HG03571 (cell line): ENCODE results near the gene DHX9.

Experiments
- ATAC-seq: cut with Tn5 transposase; IDR thresholded peaks from one replicate; pipeline ENCODE4 v1.9.1; 2021; ENCODE audit not compliant: unreplicated experiment

DHX9 gene

DNA sequence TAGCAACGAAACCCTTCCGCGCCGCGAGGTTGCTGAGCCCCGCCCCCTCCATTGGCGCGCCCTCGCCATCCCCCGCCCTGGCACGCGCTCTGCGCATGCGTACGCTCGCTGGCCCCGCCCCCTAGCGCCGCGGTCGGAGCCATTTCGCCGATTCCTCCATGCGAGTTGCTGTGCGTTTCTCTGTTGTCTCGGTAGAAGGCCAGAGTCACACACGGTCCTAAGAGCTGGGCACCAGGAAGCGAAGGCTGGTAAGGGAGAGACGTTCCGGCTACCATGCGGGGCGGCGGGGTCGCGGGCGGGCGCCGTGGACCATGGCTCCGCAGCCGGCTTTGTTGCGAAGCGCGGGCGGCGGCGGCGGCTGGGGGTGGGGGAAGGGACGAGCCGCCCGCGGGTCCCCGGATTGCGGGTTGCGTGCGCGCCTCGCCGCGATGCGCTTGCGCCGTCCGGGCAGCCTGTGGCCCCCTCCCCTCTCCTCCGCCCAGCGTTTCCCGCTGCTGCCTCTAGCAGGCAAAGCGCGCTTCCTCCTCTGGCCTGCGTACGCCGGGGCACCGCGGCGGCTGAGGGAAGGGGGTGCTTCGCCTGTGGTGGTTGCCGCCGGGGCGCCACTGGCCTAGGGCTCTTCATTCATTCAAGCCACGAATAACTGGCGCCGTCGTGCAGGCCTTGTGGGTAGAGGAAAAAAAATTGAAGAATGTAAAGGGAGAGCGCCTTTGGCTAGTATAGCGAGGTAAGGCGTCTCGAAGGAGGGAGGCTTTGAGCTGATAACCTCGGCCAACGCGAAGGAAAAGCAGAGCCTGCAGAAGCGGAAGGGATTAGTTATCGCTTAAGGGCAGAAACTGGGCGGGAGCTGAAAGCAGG is at the start of gene DHX9:
TSS of gene DHX9 (plus strand) at position 139 of the 858 bp plus-strand sequence. CDS start 3,220 bp downstream, outside the sequence.
- ATAC-seq, result peak; percentile 79

DNA sequence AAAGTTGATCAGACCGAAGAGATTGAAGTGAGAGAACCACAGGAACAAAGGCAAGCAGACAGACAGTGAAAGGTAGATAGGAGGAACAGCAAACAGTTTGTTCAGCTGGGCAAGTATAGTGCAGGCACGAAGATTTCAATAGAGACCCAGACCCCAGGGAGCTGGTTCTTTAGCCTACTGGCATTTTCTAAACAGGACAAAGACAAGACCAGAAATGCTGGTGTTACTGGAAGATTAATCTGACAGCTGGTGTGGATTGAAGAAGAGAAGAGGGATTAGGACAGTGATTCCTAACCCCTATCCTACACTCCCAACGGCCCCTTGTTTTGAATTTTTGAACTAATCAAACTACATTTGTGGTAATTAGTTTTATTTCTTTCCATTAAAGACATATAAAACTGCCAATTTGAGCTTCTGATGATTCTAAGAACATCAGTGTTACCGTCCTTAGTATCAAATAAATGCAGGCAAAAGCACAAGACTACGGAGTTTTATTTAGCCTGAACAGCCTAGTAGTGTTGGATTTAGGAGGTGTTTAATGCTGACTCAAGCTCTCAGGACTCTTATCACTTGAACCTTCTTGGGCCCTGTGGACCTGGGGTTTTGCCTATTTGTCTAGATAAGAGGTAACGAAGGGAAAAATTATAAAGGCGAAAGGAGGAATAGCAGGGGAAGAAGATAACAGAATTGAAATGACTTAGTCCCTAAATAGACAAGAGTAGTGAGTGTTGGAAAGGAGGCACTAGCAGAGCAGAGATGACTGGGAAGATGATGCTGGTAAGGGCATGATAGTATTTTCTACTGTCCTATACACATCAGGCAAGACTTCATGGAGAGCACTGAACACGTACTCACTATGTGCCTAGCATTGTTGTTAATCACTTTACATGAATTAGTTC is 47.6 kb upstream of the DHX9 start:
- no peak for ATAC-seq

DNA sequence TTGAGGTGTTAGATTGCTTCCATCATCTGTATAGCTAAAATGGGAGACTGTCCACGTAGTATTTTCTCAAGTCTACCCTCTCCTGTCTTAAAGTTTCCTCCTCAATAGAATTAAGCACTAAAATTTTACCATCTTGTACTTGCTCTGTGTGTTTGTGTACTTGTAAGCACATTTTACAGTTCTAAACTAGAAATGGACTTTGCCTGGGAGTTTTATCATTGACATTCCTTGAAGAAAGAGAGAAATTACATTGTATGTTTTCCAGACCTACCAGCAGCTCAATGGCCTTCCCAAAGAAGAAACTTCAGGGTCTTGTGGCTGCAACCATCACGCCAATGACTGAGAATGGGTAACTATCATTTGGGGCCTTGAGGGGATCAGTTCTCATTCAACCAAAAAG is 45.1 kb upstream of the DHX9 start:
- ATAC-seq, result no peak

DNA sequence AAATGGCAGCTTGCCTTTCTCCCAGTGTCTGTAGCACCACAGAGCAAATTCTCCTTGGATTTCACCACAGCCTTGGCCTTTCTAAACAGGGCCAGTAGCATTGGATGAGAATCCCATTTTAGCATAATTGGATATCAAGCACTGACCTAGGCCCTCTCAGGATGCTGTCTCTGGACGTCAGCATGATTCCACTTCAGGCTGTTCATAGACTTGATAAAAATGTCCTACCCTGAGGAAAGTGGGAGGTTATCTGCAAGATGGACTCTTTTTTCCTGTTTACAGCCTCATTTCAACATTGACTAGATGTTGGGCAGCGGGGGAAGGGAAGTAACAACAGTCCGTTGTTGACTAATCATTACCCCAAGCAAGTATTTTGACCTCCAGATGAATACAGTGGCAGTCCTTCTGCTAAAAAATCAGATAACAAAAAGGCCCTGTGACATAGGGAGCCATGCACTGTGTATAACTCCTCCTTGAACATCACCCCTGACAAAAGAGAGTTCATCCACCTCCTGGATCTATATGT is 44.4 kb upstream of the DHX9 start:
- ATAC-seq, result no peak

DNA sequence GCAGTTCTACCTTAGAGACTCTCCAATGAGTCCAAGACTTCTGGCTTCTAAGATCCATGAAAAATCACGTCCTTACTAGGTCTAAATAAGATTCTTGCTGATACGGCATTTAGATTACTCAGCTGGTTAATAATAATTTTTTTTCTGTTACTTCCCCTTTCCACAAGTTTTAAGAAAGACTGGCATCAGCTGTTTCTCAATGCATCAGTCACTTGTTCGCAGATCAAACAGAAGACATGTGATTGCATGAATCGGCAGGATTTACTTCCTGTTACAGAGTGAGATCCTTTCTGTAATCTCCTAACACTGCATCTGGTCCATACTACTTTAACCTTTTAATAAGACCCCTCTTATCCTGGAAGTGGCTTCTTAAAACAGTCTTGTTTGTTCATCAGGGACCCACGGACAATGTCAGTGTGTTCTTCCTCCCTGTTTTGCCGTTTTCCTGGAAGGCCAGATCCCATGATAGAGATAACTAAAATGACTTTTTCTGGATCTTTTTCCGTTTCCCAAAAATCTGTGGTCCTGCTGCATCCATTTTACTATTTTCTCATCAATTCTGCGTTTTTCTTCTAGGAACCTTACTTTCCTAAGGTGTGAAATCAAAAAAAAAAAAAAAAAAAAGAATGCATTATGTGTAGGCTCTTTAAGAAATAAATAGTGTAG is 43.5 kb upstream of the DHX9 start:
- no peak for ATAC-seq

DNA sequence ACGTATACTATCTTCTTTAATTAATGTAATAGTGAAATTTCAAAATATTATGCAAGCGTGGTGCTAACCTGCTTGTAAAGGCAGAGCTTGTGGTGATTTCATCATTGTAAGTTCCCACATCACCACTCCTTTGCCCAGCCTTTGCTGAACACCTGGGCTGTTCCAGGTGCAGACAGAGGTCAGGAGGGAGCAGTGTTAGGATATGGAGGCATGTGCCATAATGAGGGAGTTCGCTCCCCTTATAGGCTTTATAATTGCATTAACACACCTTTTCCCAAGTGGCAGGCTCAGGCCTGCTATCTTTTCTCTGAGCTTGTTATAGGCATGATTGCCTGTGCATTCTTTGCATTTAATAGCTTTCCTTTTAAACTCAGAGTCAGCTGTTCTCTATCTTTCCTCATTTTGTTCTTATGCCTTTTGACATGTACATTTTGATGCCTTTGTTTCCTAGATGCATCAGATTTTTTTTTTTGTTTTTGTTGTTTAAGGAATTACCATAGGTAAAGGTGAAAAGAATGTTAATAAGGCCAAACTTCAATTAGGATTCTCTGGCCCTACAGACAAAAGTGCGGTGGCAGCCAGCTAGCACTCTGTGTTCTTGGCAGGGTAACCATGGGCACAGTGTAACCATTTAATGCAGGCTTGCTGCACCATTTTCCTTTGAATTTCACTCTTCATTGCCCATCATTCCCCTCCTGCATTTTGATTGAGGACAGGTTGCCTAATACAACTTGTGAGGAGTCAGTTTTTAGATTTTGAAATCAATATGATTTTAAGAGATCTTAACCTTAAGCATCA is 36.9 kb upstream of the DHX9 start:
- ATAC-seq, result no peak

DNA sequence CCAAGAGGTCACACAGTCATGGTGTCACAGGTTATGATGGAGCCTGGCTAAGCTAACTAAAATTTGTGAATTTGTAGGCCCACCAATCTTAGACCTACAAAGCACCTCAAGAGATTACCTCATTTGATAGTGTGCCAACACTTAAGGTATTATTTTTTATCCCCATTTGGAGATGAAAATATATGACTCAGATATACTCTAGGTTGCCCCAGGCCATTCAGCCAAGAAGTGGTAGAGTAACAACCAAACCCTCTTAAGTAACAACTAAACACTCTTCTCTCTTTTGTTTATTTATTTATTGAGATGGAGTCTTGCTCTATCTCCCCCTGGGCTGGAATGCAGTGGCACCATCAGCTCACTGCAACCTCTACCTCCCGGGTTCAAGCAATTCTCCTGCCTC is 35.3 kb upstream of the DHX9 start:
- no peak for ATAC-seq

DNA sequence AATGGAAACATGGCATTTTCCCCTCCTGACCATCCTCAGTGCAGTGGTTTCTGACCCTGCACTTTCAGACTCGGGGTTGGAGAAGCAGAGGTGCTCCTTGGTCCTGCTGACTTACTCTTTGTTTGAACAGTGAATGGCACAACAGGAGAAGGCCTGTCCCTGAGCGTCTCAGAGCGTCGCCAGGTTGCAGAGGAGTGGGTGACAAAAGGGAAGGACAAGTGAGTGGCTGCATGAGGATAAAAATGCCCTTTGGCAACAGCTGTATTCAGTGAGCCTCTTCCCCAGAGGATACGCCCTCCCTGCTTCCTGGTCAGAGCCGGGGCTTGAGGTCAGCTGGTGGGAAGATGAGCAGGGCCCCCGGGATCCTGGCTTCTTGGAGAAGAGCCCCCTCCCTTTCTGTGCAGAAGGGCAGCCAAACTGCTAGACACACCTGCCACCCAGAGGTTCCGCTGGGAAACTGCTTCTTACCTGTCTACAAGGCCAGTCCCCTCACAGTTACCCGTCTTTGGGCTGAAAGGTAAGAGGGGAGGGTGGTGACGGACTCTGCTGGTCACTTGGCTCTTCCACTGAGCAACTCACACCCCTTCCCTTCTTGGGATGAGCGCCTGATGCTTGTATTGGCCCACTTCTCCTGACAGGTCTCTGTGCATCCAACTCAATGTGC is 33.0 kb upstream of the DHX9 start:
- no peak for ATAC-seq

DNA sequence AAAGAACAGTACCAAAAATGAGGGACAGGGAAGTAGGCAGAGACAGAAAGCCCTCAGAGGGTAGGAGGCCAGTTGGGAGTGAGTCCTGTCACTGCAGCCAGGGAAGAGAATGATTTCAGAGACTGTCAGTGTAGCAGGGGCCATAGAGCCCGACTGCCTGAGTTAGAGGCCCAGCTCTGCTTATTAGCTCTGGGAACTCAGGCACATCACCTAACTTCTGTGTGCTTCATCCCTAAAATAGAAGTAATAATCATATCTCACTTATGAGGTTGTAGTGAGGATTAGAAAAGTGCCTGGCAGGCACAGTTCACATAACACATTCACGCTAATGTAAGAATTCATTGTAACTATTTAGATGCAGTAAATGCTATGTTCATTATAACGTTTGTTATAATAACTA is 31.2 kb upstream of the DHX9 start:
- ATAC-seq, result no peak

DNA sequence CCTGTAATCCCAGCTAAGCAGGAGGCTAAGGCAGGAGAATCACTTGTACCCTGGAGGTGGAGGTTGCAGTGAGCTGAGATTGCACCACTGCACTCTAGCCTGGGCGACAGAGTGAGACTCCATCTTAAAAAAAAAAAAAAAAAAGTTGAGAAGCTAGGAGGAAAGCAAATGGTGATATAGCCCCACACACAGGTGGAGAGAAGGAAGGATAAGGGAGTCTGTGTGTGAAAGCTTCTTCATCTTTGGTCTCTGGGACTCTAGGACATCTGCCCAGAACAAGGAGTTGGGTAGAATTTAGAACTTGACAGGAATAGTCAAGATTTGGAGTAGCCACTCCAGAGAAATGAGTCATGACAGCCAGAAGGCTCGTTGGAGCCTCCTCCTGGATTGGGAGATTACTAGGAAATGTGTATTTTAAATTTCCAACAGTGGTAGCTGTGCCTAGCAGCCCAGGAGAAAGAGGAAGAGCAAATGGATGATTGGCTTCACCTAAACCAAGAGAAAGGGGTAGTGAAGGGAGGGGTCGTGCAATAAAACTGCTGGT is 29.7 kb upstream of the DHX9 start:
- ATAC-seq, result no peak

DNA sequence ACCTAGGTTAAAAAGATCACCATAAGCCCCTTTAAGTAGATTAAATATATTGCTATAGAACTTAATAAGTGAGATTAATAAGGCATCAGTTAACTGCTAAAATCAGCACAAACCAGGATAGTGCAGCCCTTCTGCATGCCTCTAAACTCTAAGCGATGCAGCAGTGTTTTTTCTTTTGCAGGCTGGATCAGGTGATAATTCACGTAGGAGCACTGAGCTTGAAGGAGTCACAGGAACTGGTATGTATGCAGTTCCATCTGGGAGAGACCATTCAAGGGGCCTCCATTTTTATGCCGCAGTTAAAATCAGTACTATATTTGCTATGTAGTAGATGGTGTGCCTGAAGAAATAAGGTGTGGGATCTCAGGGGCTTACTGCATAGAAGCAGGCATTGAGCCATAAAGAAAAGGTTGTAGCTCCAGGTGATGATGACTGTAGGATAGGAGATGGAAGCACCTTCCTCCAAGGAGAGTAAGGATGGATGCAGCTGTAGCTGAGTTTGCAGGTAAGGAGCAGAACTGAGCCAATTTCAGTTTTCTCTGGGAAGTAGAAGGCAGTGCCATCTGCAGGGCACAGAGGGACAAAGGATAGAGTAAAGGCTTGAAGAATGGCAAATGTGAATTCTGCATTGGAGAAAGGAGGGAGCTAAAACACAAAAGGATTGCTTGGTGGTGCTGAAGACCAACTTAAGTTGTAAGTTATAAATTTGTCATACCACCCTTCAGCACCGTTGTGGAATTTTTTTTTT is 27.0 kb upstream of the DHX9 start:
- no peak for ATAC-seq

DNA sequence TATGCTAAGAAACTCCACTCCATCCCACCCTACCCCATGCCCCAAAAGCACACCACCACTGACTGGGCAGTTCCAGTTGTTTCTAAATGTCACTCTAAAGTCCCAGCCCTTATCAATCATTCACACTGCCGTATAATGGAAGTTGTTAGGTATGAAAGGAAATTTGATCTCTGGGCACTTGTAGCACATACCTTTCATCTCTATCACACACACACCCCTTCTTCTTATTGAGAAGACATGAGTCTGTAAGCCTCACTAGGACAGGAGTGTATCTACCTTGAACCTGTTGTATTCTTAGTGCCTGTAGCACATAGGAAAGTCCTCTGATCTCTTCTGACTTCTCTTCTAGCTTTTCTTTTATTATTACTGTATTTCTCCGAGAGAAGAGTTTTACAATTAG is 22.3 kb upstream of the DHX9 start:
- ATAC-seq, result no peak

DNA sequence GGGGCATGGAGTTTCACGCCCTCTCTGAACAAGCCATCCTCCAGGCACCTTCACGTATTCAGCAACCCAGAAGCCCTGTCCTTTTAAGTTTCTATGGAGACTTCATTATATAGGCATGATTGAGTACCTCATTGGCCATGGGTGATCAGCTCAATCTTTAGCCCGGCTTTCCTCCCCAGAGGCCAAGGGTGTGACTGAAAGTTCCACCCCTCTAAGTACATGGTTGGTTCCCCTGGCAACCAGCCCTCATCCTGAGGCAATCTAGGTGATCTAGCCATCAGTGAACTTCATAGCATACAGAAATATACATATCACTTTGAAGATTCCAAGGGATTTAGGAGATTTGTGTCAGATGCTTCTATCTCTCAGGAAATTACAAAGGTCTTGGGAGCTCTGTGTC is 21.3 kb upstream of the DHX9 start:
- ATAC-seq, result no peak

DNA sequence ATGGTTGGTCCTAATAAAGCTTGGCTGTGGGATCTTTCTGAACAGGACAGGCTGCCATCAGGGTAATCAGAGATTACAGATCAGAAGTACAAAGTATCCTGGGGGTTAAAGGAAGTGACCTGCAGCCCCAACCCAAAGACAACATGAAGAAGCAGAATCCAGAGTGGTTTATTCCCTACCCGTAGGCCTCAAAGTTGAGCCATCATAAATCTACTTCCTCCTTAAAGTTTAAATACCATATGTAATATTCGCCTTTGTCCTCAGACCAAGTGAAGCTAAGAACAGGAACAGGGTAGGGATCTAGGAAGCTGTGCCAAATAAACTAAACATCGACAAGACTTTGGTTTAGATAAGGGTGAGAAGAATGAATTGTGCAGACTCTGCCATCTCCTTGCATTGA is 15.9 kb upstream of the DHX9 start:
- ATAC-seq, result no peak

DNA sequence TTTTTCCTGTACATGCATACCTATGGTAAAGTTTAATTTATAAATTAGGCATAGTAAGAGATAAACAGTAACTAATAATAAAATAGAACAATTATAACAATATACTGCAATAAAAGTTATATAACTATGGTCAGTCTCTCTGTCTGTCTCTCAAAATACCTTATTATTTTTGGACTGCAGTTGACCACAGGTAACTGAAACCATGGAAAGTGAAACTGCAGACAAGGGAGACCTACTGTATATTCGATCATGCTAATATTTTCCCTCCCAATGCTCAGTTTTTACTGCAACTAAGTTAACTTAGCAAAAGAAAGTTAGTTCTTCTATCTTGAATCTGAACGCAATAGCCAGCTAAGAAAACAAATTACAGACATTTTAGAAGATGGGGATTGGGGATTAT is 12.3 kb upstream of the DHX9 start:
- no peak for ATAC-seq

DNA sequence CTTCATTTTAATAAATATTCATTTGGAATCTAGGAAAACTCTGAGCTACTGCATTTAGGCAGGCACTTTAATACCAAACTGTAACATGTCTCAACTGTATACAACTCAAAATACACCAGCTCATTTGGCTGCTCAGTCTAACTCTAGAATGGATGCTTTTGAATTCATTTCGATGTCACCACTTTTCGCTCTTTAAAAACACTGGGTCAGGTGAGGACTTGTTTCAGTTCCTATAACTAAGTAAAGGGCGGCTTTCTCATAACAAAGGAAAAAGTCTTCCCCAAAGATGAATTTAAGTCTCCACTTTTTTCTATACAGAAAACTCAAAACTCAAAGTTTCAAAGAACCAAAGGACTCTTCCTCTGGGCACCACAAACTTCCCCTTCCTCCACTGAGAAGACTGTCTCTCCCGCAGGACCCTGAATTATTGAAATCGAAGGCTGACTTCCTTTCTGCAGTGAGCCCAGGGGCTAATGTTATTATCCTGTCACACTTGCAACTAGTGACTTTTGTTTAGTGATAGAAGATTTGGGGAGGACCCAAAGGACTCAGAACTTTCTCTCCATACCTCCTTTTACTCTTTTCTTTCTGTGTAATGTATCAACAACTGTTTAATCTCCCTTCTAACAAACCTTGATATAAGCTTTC is 9.7 kb upstream of the DHX9 start:
- ATAC-seq, result no peak

DNA sequence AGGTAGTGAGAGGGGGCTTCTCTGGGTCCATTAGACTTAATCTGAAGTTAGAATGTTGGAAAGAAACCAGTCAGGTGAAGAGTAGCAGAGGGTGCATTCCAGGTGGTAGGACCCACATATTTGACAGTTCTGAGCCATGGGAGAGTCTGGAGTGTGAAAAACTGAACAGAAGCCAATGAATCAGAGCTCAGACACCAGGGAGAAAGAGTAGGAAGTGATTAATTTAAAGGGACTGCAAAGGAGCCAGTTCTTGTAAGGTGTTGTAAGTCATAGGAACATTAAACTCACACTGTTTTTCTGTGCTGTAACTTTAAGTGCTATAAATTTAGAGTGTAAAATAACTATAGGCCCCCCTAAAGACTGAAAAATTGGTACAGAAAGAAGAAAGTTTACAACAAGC is 5.9 kb upstream of the DHX9 start:
- ATAC-seq, result no peak

DNA sequence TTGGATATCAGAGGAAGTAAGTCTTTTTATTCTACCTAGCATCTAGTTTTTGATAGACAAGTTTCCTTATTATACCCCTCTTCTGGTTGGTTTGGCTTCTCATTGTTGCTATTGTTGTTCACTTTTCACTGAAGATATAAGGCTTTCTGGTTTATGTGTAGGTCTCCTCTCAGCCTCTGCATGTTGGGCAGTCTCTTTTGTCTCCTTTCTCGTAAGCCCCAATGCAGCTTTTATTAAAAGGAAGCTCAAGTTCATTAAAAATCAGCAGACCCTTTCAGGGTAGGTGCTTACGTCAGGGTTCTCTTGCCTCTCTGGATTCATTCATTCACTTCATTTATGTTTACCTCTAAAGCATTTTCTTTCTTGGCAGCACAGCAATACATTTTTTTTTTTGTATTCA is 4.8 kb upstream of the DHX9 start:
- no peak for ATAC-seq

DNA sequence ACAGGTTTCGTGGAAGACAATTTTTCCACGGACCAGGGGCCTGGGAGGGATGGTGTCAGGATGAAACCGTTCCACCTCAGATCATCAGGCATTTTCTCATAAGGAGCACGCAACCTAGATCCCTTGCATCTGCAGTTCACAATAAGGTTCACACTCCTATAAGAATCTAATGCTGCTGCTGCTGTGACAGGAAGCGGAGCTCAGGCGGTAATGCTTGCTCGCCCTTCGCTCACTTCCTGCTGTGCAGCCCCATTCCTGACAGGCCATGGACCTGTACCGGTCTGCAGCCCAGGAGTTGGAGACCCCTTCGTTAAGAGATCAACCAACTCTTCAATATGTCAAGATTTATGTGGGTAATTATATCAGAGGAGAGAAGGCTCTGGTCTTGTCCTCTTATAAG is 3.3 kb upstream of the DHX9 start:
- ATAC-seq, result no peak
